Measurements from ENCODE around the gene RNASE9. TPM values are rescaled to one million over a fixed set of nuclear protein-coding genes. Genes with fewer than 3 reads are reported as not detected.

Gene RNASE9
- total and polyA plus RNA-seq, 9 of the 15 experiments (the other 6 are each of a cell fraction or from before 2014, with no cell fraction given) = not detected

- ATAC-seq (no peak), FAIRE-seq (no peak), DNase-seq (ENCODE audit: extremely low read depth in 1 of 4, low spot score in 3 of 4) (no peak)
- BruUV-seq (replicated peaks) = no TSS peak
- Histone ChIP-seq H3K9me3 (replicated peaks; ENCODE audit: control insufficient read depth, insufficient read depth, low read depth, low read length) (no peaks in the 10 kb centered on the region), H3K79me2 (ENCODE audit: control insufficient read depth, insufficient read depth, low read length) (no peaks in the 10 kb centered on the region), H3K4me3 (no peak overlapping the region), H3K9ac (ENCODE audit: insufficient read depth in 1 of 2, low read depth in 2 of 2, low read length in 2 of 2) (no peak overlapping the region), H4K20me1 (replicated peaks; ENCODE audit: control insufficient read depth, insufficient read depth, low read length) (no peaks in the 10 kb centered on the region), H3K36me3 (ENCODE audit: control insufficient read depth, insufficient read depth, low read length) (no peaks in the 10 kb centered on the region), H3K4me2 (ENCODE audit: insufficient read depth, low read length) (no peak overlapping the region), H3K4me1 (replicated peaks in 1 of 2; ENCODE audit: control insufficient read depth in 2 of 2, insufficient read depth in 2 of 2, low read length in 2 of 2) (peaks cover 8 to 25% of the 10 kb centered on the region in 2 experiments; a peak in 4 of 5 replicates), H3K9me1 (ENCODE audit: control insufficient read depth, insufficient read depth, low read length) (no peaks in the 10 kb centered on the region), H2AFZ (ENCODE audit: low read depth, low read length) (no peak overlapping the region), H3K27ac (ENCODE audit: extremely low read depth, low read depth, low read length) (no peak overlapping the region), H3K27me3 (ENCODE audit: control insufficient read depth in 2 of 2, insufficient read depth in 2 of 2, low read length in 2 of 2) (no peaks in the 10 kb centered on the region)
- intact Hi-C loops (cut with micrococcal nuclease) = no loop called here
- in situ Hi-C loops (cut with MboI) = no loop called here
- POLR2A ChIA-PET = interaction anchor here (1.0 kb wide), 1 partner anchor 113 kb away, joined by 3 read pairs; no protein-coding TSS in a partner anchor
- CTCF ChIA-PET (ENCODE audit: low intra/inter-chr PET ratio) = no interaction called here
- TF ChIP-seq ZBTB34 (CRISPR knock-in tag; IDR thresholded peaks at IDR 0.05) (no peak), NFIC (IDR thresholded peaks at IDR 0.05) (no peak), BMI1 (IDR thresholded peaks at IDR 0.05; ENCODE audit: low read length) (no peak), SRSF1 (IDR thresholded peaks at IDR 0.05; ENCODE audit: low read depth, low read length) (no peak), ZNF436 (CRISPR knock-in tag; IDR thresholded peaks at IDR 0.05) (no peak), ID3 (CRISPR knock-in tag; IDR thresholded peaks at IDR 0.05) (no peak), ID3 (tag; IDR thresholded peaks at IDR 0.05) (no peak), NCOA2 (IDR thresholded peaks at IDR 0.05; ENCODE audit: partially characterized antibody in 2 of 2) (no peak), BRF2 (IDR thresholded peaks at IDR 0.05; ENCODE audit: borderline replicate concordance, insufficient read depth, insufficient read length) (no peak), GABPB1 (CRISPR knock-in tag; IDR thresholded peaks at IDR 0.05) (no peak), MIER1 (IDR thresholded peaks at IDR 0.05; ENCODE audit: low read depth) (no peak)
- TF ChIP-seq, protein P1, sequence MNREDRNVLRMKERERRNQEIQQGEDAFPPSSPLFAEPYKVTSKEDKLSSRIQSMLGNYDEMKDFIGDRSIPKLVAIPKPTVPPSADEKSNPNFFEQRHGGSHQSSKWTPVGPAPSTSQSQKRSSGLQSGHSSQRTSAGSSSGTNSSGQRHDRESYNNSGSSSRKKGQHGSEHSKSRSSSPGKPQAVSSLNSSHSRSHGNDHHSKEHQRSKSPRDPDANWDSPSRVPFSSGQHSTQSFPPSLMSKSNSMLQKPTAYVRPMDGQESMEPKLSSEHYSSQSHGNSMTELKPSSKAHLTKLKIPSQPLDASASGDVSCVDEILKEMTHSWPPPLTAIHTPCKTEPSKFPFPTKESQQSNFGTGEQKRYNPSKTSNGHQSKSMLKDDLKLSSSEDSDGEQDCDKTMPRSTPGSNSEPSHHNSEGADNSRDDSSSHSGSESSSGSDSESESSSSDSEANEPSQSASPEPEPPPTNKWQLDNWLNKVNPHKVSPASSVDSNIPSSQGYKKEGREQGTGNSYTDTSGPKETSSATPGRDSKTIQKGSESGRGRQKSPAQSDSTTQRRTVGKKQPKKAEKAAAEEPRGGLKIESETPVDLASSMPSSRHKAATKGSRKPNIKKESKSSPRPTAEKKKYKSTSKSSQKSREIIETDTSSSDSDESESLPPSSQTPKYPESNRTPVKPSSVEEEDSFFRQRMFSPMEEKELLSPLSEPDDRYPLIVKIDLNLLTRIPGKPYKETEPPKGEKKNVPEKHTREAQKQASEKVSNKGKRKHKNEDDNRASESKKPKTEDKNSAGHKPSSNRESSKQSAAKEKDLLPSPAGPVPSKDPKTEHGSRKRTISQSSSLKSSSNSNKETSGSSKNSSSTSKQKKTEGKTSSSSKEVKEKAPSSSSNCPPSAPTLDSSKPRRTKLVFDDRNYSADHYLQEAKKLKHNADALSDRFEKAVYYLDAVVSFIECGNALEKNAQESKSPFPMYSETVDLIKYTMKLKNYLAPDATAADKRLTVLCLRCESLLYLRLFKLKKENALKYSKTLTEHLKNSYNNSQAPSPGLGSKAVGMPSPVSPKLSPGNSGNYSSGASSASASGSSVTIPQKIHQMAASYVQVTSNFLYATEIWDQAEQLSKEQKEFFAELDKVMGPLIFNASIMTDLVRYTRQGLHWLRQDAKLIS (CRISPR knock-in tag; IDR thresholded peaks at IDR 0.05) = no peak
These were observed 22.3 kb upstream of the RNASE9 start for GRCh38 chr14:20583142-20583541.
